G401 (cell line): ENCODE data around the gene TANGO2. TPM values are rescaled to one million over a fixed set of nuclear protein-coding genes. Genes with fewer than 3 reads are reported as not detected.
A peak's percentile ranks its signal among the peaks of the same experiment; 100 is the strongest.

Source experiments
- DNase-seq: peaks from one replicate; pipeline ENCODE4 v3.0.0-alpha.2; 2015; ENCODE audit warnings: low spot score
- in situ Hi-C: cut with HindIII; loops from 2 replicates; pipeline ENCODE4 v1.10.0; 2016; ENCODE audit warnings: low sequenced_read_pairs, mixed read lengths
- total RNA-seq: library from RNA; depleted of rRNA; stranded (reverse); fragments of >200 nt; shearing (Covaris generic); gene quantifications from 2 replicates; pipeline ENCODE4 v1.2.3, GENCODE V29; 2014

TANGO2 gene
- total RNA-seq, 1 experiment from 2014 or later, result 13.2 TPM

- in situ Hi-C loops, result no loop called here
- peak; percentile 68 for DNase-seq
Measured at GRCh38 chr22:20009018-20009491, 11.9 kb upstream of the TANGO2 start.

DNA sequence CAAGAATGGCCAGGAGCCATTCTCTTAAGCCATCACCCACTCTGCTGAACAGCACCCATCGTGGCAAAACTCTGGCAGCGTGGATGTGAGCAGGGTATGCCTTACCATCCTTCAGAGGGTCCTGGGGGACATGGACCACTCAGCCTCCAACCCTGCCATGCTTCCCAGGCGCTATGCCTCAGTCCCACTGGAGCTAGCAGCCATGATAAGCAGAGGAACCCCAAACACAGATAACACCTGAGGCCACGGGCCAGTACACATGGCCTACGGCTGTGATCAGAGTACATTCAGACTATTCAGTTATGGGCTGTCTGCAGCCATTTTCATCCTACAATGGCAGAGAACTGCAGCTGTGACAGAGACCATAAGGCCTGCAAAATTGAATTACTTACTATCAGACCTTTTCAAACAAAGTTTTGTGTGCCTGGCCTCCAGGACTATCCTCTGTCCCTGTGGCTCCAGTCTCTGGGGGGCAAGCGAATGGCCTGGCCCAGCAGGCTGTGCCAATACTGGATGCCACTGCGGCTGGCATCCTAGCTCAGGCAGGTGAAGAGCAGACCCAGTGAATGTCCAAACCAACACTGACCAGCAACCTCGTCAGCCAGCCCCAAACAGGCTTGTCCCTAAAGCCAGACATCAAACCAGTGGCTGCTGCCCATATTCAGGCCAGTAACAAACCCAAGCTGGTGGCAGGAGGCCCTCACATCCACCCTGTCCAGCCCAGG is 11.2 kb upstream of the TANGO2 start:
- in situ Hi-C loops, result no loop called here
- DNase-seq, result peak; percentile 30

DNA sequence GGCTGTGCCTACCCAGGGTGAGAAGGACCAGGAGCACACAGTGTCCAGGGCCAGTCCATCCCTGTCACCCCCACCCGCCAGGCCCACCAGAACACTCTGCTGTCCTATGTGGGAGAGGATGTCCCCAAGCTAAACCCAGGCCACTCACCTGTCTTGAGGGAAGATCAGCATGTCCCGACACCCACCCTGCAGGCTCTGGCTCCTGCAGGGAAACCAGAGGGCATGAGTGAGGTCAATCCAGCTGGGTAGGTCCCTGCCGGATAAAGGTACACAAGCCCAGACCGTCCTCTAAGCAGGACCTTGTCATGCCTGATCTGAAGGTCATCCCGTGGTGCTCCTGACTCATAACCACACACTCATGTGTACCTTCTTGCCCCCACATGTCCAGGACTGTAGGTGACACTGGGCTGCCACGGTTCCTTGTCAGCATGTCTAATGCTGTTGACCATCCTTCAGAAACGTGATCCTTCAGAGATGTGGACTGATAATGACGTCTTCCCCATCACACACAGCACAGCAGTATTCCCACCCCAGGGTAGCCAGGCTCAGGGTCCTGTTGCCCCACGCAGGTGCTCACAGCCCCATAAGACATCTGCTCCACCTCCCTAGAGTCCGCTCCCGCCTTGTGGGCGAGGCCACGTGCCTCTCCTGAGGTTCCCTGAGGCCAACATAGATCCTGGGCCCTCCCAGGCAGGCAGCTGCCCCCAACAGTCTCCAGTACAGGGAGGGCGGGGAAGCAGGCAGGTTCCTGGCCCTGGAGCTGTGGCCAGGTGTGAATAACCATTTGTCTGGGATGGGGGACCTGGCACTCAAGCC is 10.4 kb upstream of the TANGO2 start:
- DNase-seq, result peak; percentile 18
- in situ Hi-C loops, result no loop called here

DNA sequence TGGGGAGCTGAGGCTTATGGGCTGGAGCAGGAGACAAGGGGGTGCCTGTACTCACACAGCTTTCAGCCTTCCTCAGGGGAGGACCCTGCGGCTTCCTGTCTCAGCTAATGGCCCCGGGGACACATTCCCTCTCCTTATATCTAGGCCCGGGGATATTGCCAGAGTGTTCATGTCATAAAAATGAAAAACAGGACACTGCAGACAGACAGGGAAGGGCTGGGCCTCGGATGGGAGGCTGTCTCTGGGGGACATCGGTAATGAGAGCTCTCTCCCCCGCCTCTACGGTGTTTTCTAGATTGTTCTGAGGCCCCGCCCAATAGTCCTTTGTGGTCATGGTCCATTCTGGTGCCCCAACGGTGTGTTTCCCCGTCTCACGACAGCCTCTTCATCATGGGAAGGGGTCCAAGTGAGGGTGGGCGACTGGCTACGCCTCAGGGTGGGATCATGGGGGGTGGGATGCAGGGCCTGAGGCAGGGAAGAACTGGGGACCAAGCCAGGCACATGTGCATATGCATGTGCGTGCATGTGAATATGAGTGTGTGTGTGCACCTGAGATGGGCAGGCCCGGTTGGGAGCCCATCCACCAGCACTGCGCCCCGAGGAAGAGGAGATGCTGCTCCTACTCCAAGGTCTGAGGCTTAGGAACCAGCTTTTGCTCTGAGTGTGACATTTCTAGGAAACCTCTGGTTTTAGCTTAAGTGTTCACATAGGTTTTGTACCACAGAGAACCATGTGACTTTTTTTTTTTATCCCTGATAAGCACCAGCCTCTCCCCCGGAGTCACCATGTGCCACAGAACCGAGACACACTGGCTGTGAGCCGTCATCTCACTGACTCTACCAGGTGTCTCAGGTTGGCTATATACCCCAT is 9.6 kb upstream of the TANGO2 start:
- in situ Hi-C loops, result no loop called here
- peak; percentile 77 for DNase-seq

DNA sequence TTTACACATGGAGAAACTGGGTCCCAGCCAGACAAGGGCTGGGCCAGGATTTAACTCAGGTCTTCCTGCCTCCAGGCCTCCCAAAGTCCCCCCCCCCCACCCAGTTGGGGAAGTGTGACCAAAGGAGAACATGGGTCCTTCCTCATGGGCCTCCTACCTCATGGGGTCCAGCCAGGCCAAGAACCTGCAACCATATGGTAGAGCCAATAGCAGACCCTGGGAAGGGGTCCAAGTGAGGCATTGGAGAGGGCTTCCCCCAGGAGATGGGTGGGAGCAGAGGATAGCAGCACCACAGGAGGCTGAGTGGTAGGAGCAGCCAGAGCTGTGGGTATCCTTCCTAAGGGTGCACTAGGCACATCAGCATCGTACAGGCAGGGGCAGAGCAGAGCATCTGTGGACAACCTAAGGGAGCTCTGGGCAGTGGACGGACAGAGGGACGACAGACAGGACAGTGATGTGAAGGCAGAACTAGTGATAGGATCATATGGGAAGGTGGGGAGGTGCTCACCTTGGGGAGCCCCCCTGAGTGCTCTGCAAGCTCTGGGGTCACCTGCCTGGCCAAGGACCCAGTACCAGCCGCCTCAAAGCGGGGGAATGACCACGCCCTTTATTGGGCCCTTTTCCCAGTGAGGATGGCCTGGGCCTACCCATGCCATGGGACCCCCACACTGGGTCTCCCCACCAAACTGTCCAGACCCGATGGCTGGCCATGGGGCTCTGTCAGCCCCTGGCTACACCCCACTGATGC is 8.7 kb upstream of the TANGO2 start:
- in situ Hi-C loops, result no loop called here
- no peak for DNase-seq

DNA sequence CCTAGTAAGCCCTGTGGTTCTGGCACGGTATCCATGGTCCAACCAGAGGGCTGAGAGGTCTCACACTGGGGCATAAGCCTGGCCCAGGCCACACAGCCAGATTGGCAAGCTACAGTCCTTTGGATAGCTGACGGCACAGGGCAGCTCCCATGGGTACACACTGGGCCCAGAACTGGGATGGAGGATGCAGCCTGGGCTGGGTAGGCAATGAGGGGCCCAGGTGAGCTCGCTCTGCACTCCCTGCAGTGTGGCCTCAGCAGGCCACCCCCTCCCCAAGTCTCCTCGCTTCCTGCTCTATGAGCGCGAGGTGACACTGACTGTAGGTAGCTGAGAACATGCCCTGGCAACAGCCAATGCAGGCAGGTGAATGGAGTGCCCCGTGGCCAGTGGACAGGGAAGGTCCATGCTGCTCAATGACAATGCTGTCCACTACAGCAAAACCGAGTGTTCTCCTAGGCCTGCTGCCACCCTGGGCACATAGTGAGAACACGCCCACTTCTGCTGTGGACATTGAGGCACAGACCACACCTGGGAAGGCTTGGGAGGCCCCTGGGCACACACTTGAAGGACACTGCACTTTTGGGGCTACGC is 8.1 kb upstream of the TANGO2 start:
- in situ Hi-C loops, result no loop called here

DNA sequence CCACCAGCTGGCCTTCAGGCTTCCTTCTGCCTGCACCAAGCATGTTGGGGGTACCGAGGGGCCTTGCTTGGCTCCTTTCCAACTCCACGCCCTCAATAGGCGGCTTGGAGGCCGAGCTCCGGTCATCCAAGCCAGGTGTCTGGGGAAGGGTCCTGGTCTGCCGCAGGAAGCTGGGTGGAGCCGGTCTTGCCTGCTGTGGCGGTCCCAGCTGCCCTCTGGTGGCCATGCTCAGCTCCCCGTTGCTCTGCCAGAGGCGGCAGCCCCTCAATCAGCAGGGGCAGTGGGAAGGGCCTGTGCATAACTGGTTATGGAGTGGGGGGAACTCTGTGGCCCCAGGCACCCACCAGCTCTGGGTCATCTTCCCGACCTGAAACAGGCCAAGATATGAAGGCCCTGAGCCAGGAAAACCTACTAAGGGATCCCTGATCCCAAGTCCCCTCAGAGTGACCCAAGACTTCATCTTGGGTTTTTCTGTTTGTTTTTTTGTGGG is 7.5 kb upstream of the TANGO2 start:
- DNase-seq, result peak; percentile 61
- in situ Hi-C loops, result no loop called here

More for the DNA sequence above, 8.1 kb upstream of the TANGO2 start:
- DNase-seq, result peak; percentile 56

DNA sequence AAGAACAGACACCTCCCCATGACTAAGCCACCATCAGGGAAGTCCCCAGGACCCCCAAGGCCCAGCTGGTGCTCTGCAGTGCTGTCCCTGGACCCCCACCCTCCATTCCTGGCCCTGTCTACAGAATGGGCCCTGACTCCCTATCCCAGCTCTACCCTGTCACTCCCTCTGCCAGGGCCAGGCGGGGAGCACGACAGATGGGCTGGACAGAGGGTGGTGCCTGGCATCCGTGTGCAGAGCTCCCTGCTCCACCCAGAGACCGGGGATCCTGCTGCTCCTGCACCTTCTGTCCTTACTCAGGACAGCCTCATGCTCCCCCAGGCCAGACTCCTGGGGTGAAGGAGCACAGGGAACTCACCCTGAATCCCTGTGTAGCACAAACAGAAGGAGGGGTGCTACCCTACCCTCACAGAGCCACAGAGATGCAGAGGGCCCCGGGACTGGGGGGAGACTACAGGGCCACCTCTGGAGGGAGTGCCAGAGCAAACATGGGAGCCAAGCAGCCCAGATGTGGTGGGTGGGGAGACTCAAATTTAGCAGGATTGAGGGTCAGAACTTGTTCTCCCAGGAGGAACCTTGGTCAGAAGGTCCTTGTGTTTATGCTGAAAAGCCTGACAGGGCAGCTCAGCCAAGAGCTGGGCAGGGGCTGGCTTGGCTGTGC is 6.3 kb upstream of the TANGO2 start:
- in situ Hi-C loops, result no loop called here
- peak; percentile 91 for DNase-seq

- in situ Hi-C loops, result no loop called here
- DNase-seq, result peak; percentile 61
Measured at GRCh38 chr22:20015187-20015625, 5.7 kb upstream of the TANGO2 start.

DNA sequence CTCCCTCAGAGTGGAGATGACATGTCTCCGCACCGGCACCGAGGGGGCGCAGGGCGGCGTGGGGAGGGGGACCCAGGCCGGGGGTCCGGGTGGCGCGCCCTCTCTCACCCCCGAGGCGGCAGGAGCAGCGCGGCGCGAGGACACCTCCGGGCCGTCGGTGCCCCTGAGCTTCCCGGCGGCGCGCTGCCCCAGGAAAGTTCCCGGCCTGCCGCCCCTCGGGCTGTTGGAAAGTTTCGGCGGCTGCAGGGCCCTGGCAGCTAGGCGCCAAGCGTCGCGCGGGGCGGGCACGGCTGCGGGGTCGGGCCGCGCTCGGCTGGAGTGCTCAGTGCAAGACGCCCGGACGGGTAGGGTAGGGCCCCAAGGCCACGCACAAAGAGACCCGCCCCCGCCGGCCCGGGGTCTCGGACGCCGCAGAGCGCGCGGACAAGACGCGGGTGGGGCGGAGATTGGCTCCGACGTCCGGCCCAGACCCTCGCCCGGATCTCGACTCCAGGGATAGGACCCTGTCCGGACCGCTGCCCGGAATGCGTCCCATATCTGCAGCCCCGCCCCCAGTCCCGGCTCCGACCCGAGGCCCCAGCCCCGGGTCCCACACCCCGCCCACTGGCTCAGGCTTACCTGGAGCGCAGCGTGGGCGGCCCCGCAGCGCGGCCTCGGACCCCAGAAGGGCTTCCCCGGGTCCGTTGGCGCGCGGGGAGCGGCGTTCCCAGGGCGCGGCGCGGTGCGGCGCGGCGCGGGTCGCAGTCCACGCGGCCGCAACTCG is 4.8 kb upstream of the TANGO2 start:
- in situ Hi-C loops, result no loop called here
- peak; percentile 19 for DNase-seq

GRCh38 chr22:20016734-20017621 is 3.9 kb upstream of the TANGO2 start, which contains the start of gene ARVCF:
Gene ARVCF, minus strand, starts transcription at chr22:20016823. Its CDS starts 26,029 bp downstream, at chr22:19990794.
- DNase-seq, result peak; percentile 90

DNA sequence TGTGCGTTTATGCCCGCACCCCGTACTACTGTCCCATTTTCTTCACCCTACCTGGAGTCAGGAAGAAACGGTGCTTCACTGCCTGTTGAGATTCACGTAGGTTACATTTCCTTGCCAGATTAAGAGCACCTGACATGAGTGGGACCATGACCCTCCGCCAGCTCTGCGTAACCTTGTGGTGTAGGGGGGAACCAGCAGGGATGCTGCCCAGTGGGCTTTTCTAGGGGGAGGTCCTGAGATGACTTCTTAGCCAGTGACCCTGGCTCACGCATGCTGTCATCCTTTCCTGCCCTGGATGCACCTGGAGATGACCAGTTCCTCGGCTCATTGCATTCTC is 3.3 kb upstream of the TANGO2 start:
- no peak for DNase-seq
- in situ Hi-C loops, result no loop called here

More at GRCh38 chr22:20016734-20017621, 3.9 kb upstream of the TANGO2 start, which contains the start of gene ARVCF:
- in situ Hi-C loops, result no loop called here

- in situ Hi-C loops, result no loop called here
- DNase-seq, result no peak
Measured at GRCh38 chr22:20018001-20018400, 2.9 kb upstream of the TANGO2 start.

DNA sequence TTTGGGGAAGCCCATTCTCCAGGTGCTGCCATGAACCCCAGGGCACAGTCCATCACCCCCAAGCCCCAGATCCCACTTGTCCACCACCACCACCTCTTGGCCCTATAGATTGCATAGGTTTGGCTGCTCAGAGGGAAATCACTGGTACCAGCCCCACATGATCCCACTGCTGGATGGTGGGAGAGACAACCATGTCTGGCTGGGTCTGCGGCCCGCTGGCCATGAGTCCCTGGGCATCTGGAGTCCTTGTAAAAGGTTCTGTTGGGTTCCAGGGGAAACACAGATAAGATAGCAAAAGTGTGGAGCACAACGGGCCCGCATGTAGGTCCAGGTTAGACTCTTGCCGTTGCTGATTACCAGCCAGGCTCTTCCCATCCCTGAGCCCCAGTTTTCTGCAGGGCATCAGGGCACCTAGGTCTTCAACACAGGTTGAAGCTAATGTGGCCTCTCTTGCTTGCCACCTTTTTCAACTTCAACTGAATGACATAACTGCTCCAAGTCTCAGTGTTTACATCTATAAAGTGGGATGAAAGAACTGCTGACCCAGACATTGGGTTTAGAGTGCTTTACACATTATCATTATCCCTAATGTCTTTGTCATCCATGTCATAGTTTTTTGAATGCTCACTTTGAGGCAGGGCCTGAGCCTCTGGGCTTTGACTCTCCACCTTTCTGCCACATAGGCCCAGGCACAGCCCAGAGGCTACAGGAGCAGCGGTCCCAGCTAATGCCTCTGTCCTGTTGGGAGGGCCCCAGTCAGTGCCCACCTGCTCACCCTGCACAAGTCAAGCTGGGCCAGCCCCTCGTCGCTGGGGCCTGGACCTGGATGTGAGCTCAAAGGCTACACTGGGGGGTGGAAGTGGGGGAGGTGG is 1.0 kb upstream of the TANGO2 start:
- in situ Hi-C loops, result no loop called here
- no peak for DNase-seq
